IMR-90 (cell line): Measurements from ENCODE around the gene TCF7L2. TPM values are rescaled to one million over a fixed set of nuclear protein-coding genes. Genes with fewer than 3 reads are reported as not detected.

Experiments used
- ATAC-seq: fragments of 200-7000 bp; cut with Tn5 transposase; 2 replicates; pipeline ENCODE4 v1.9.1; 2020; ENCODE audit warnings: low read depth, mild to moderate bottlenecking, moderate library complexity
- BruUV-seq: library from RNA; stranded (reverse); fragments of 400-500 nt; replicated peaks from 2 replicates; lab custom pipeline; 2021; lab: Mats Ljungman, UMichigan
- CTCF ChIA-PET: fragments of 300-600 bp; formaldehyde crosslinking; extraction: SDS; loops from one replicate; lab custom pipeline; 2021; ENCODE audit warnings: antibody characterized with exemption; lab: Yijun Ruan, JAX
- POLR2A ChIA-PET: fragments of 300-600 bp; sonication (Branson Sonifier 250); formaldehyde crosslinking; loops from one replicate; lab custom pipeline; 2022; ENCODE audit warnings: antibody characterized with exemption; ENCODE audit not compliant: unreplicated experiment; lab: Charles Lee
- DNase-seq: peaks from one replicate; pipeline ENCODE4 v3.0.0; 2013
- H2AFZ ChIP-seq: replicated peaks from 2 replicates; pipeline ENCODE3; 2013; ENCODE audit warnings: low read length, mild to moderate bottlenecking; ENCODE audit not compliant: poor library complexity
- H2AK5ac ChIP-seq: 2 replicates; pipeline ENCODE4 v1.6.1; 2013; ENCODE audit warnings: low read depth, low read length, inconsistent platforms
- H2AK9ac ChIP-seq: replicated peaks from 2 replicates; pipeline ENCODE3; 2013; ENCODE audit warnings: mild to moderate bottlenecking, low read depth, low read length, moderate library complexity; ENCODE audit not compliant: poor library complexity
- H2BK120ac ChIP-seq: 2 replicates; pipeline ENCODE4 v1.6.1; 2013; ENCODE audit warnings: low read depth, low read length, inconsistent platforms
- H2BK15ac ChIP-seq: 3 replicates; pipeline ENCODE4 v1.6.1; 2013; ENCODE audit warnings: low read depth, low read length, inconsistent platforms
- H2BK20ac ChIP-seq: 2 replicates; pipeline ENCODE4 v1.6.1; 2013; ENCODE audit warnings: low read depth, mild to moderate bottlenecking, inconsistent platforms, low read length, moderate library complexity
- H2BK5ac ChIP-seq: 2 replicates; pipeline ENCODE4 v1.6.1; 2013; ENCODE audit warnings: mild to moderate bottlenecking, low read depth, low read length, inconsistent platforms; ENCODE audit not compliant: poor library complexity, severe bottlenecking
- H3K14ac ChIP-seq: replicated peaks from 2 replicates; pipeline ENCODE4 v1.6.1; 2013; ENCODE audit warnings: low read depth, low read length, inconsistent platforms
- H3K18ac ChIP-seq: 2 replicates; pipeline ENCODE4 v1.6.1; 2013; ENCODE audit warnings: low read depth, low read length, control low read depth
- H3K23ac ChIP-seq: 2 replicates; pipeline ENCODE4 v1.6.1; 2013; ENCODE audit warnings: low read depth, low read length, inconsistent platforms
- H3K27ac ChIP-seq: 2 replicates; pipeline ENCODE4 v1.5.1; 2013; ENCODE audit warnings: mild to moderate bottlenecking, control low read depth, low read length; ENCODE audit not compliant: insufficient read depth
- H3K27me3 ChIP-seq: 2 replicates; pipeline ENCODE4 v1.6.1; 2013; ENCODE audit warnings: low read length; ENCODE audit not compliant: control insufficient read depth, insufficient read depth
- H3K36me3 ChIP-seq: 2 replicates; pipeline ENCODE4 v1.6.1; 2013; ENCODE audit warnings: low read length, mixed read lengths; ENCODE audit not compliant: control insufficient read depth, insufficient read depth
- H3K4ac ChIP-seq: 2 replicates; pipeline ENCODE4 v1.6.1; 2013; ENCODE audit warnings: low read depth, low read length, inconsistent platforms
- H3K4me1 ChIP-seq: 2 replicates; pipeline ENCODE4 v1.6.1; 2013; ENCODE audit warnings: low read length, mixed read lengths; ENCODE audit not compliant: control insufficient read depth, insufficient read depth
- H3K4me2 ChIP-seq: 2 replicates; pipeline ENCODE4 v1.6.1; 2013; ENCODE audit warnings: low read depth, mild to moderate bottlenecking, control low read depth, low read length, moderate library complexity
- H3K4me3 ChIP-seq: 2 replicates; pipeline ENCODE4 v1.5.1; 2013; ENCODE audit warnings: low read depth, mild to moderate bottlenecking, control low read depth, low read length, moderate library complexity; ENCODE audit not compliant: insufficient read depth
- H3K56ac ChIP-seq: 2 replicates; pipeline ENCODE4 v1.6.1; 2013; ENCODE audit warnings: low read length, inconsistent platforms; ENCODE audit not compliant: insufficient read depth; ENCODE audit errors: extremely low read depth
- H3K79me1 ChIP-seq, 2 experiments: 2 replicates each; pipeline ENCODE4 v1.6.1; 2013; ENCODE audit warnings: low read length in 2 of 2, inconsistent platforms in 1 of 2, low read depth in 1 of 2
- H3K9ac ChIP-seq: 2 replicates; pipeline ENCODE4 v1.6.1; 2013; ENCODE audit warnings: low read depth, low read length, control low read depth
- H3K9me1 ChIP-seq: 2 replicates; pipeline ENCODE4 v1.6.1; 2013; ENCODE audit warnings: low read length, inconsistent platforms; ENCODE audit not compliant: insufficient read depth
- H3K9me3 ChIP-seq: 2 replicates; pipeline ENCODE4 v1.6.1; 2013; ENCODE audit warnings: low read length; ENCODE audit not compliant: control insufficient read depth, insufficient read depth
- H4K20me1 ChIP-seq: 2 replicates; pipeline ENCODE4 v1.6.1; 2013; ENCODE audit warnings: low read length, inconsistent platforms; ENCODE audit not compliant: insufficient read depth
- H4K5ac ChIP-seq: 2 replicates; pipeline ENCODE4 v1.6.1; 2013; ENCODE audit warnings: mild to moderate bottlenecking, low read depth, low read length, control low read depth
- H4K8ac ChIP-seq, 2 experiments: 2 replicates each; pipeline ENCODE4 v1.6.1; 2013; ENCODE audit warnings: low read depth in 2 of 2, low read length in 2 of 2, control low read depth in 1 of 2, inconsistent platforms in 1 of 2
- H4K91ac ChIP-seq: 2 replicates; pipeline ENCODE4 v1.6.1; 2013; ENCODE audit warnings: low read depth, low read length, inconsistent platforms; ENCODE audit not compliant: insufficient read depth
- BHLHE40 ChIP-seq: fragments of 150-350 bp; IDR thresholded peaks from 2 replicates; pipeline ENCODE4 v1.6.1; 2016; ENCODE audit warnings: mild to moderate bottlenecking, low read depth, low read length
- CEBPB ChIP-seq: IDR thresholded peaks from 2 replicates; pipeline ENCODE4 v1.6.1; 2012; ENCODE audit warnings: low read depth, low read length, improper control_type of control experiment
- CHD1 ChIP-seq: IDR thresholded peaks from 2 replicates; pipeline ENCODE4 v1.6.1; 2012; ENCODE audit warnings: low read depth, low read length, improper control_type of control experiment
- MAFK ChIP-seq: IDR thresholded peaks from 2 replicates; pipeline ENCODE4 v1.6.1; 2012; ENCODE audit warnings: low read depth, low read length, improper control_type of control experiment
- MAZ ChIP-seq: IDR thresholded peaks from 2 replicates; pipeline ENCODE4 v1.6.1; 2012; ENCODE audit warnings: low read depth, mild to moderate bottlenecking, low read length, improper control_type of control experiment, moderate library complexity, borderline replicate concordance
- POLR2A ChIP-seq: IDR thresholded peaks from 2 replicates; pipeline ENCODE4 v1.6.1; 2012; ENCODE audit warnings: mild to moderate bottlenecking, low read depth, low read length
- WGBS, 2 experiments: methylation state at CpG; one replicate each; pipeline versions ENCODE4 v1.1.5 to v1.1.7; 2013; ENCODE audit warnings: missing lambda C conversion rate in 2 of 2; ENCODE audit not compliant: insufficient read length in 1 of 2; ENCODE audit errors: extremely low coverage in 2 of 2; 5-methylcytosine and 5-hydroxymethylcytosine counted together
- dilution Hi-C: fragments of 300-500 bp; cut with HindIII; formaldehyde crosslinking; loops from one replicate; pipeline ENCODE4 v1.14.3; 2018; ENCODE audit warnings: low sequenced_read_pairs; ENCODE audit not compliant: unreplicated experiment
- in situ Hi-C: fragments of 300-500 bp; cut with MboI; formaldehyde crosslinking; loops from 3 replicates; pipeline ENCODE4 v1.14.3; 2019; ENCODE audit warnings: low sequenced_read_pairs, inconsistent platforms, mixed read lengths
- intact Hi-C: fragments of 100-400 bp; cut with micrococcal nuclease; formaldehyde crosslinking; loops from 2 replicates; pipeline ENCODE4 v1.10.0; 2022
- polyA plus RNA-seq, 3 experiments: library from polyadenylated mRNA; depleted of rRNA; stranded (reverse); fragments of >200 nt; gene quantifications; 2 replicates each; pipeline ENCODE4 v1.2.3, GENCODE V29; 2012; ENCODE audit warnings: low replicate concordance in 1 of 3
- total RNA-seq: library from RNA; depleted of rRNA; stranded (reverse); fragments of >200 nt; gene quantifications from 2 replicates; pipeline ENCODE4 v1.2.3, GENCODE V29; 2012
- TF ChIP-seq, protein P1 (sequence below): fragments of 150-350 bp; IDR thresholded peaks from 2 replicates; pipeline ENCODE4 v1.6.1; 2017; ENCODE audit warnings: mild to moderate bottlenecking, antibody characterized with exemption, low read length, low read depth

The TCF7L2 gene
- total and polyA plus RNA-seq, 2 of the 4 experiments (the other 2 are of a cell fraction) = 1.3 to 12.2 TPM

DNA sequence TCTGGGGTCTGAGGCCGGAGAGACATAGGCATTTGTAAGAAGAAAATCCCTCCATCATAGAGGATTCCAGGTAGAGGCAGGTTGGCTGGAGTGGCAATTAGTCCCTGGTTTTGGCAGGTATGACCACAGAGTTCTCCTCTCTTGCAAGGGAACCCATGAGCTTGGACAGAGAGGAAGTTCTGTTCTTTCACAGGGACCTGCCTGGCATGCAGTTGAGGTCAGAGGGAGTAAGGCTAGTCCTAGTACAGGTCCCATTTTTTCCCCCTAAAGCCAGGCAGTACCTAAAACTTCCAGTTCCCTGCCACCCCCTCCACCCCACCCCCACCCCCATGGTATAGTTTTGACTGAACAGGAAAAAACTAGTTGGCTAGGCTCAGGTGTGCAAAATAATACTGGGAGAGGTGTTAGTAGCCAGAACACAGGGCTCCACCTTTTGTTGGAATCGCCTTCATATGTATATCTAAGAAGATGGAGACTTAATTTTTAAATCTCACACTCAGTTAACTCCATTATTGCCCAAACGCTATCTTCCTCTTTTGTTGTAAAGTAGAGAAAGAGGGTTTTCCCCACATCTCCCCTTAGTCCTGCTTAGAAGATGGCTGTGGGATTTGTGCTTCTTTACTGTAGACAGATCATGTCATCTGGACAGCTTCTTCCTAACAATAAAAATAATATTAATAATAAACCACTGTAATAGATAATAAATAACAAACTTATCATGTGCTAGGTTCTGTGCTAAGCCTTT is 188.1 kb downstream of the TCF7L2 start:
- CTCF ChIA-PET = no interaction called here
- intact Hi-C loops = loop anchor here (2.0 kb wide), 1 partner anchor 247 kb away; no protein-coding TSS in a partner anchor

More for the DNA sequence above, 188.1 kb downstream of the TCF7L2 start:
- Histone ChIP-seq H3K4me2 (no peak overlapping the region), H4K91ac (no peak overlapping the region), H3K4me1 (peaks cover 9% of the 10 kb centered on the region; the same call in 1 of the 2 replicates), H3K14ac (no peak overlapping the region), H2BK20ac (no peak overlapping the region), H3K4me3 (no peak overlapping the region), H3K27me3 (no peaks in the 10 kb centered on the region), H3K23ac (no peak overlapping the region), H3K79me1 (peaks cover 22 to 31% of the 10 kb centered on the region in 2 experiments), H2AK5ac (no peak overlapping the region), H2AFZ (no peak overlapping the region), H3K9me3 (no peaks in the 10 kb centered on the region), H2BK15ac (no peak overlapping the region), H3K56ac (no peak overlapping the region), H4K8ac (no peak overlapping the region), H2AK9ac (no peak overlapping the region), H2BK120ac (no peak overlapping the region), H4K5ac (no peak overlapping the region), H3K4ac (no peak overlapping the region), H3K18ac (no peak overlapping the region), H2BK5ac (no peak overlapping the region), H3K9me1 (peaks cover 11% of the 10 kb centered on the region; the same call in 1 of the 2 replicates), H3K9ac (no peak overlapping the region), H4K20me1 (peaks cover 7% of the 10 kb centered on the region; the same call in 1 of the 2 replicates), H3K27ac (no peak overlapping the region), H3K36me3 (peaks cover 17% of the 10 kb centered on the region)
- TF ChIP-seq CEBPB (no peak), CHD1 (no peak), POLR2A (no peak), BHLHE40 (no peak), MAZ (no peak), MAFK (no peak)
- TF ChIP-seq, protein P1, sequence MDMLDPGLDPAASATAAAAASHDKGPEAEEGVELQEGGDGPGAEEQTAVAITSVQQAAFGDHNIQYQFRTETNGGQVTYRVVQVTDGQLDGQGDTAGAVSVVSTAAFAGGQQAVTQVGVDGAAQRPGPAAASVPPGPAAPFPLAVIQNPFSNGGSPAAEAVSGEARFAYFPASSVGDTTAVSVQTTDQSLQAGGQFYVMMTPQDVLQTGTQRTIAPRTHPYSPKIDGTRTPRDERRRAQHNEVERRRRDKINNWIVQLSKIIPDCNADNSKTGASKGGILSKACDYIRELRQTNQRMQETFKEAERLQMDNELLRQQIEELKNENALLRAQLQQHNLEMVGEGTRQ = no peak
- no TSS peak for BruUV-seq
- dilution Hi-C loops = no loop called here
- DNase-seq (no peak), ATAC-seq (no peak)
- in situ Hi-C loops = loop anchor here (10.0 to 25.0 kb wide), 2 partner anchors 247 to 576 kb away; no protein-coding TSS in a partner anchor
- WGBS, 2 experiments = no CpG with 5 or more reads among the region's 3 CpGs
- POLR2A ChIA-PET = no interaction called here
